SU-DHL-6 (cell line): ENCODE results near the gene MRPS15.

Experiments used
- H2AFZ ChIP-seq: fragments of 200-600 bp; sonication (generic); 2 replicates; pipeline ENCODE4 v1.6.1; 2014; ENCODE audit warnings: low read depth, mild to moderate bottlenecking, moderate library complexity, mixed read lengths, antibody characterized with exemption, low read length; ENCODE audit not compliant: severe bottlenecking
- H3F3A ChIP-seq: fragments of 200-600 bp; shearing (Covaris generic); 2 replicates; pipeline ENCODE4 v1.6.0; 2016; ENCODE audit warnings: antibody characterized with exemption, mild to moderate bottlenecking; ENCODE audit not compliant: insufficient read depth
- H3K27ac ChIP-seq: fragments of 200-600 bp; sonication (generic); 2 replicates; pipeline ENCODE4 v1.5.1; 2016; ENCODE audit warnings: low read depth, mild to moderate bottlenecking, low read length, moderate library complexity, mixed read lengths
- H3K27me3 ChIP-seq: fragments of 200-600 bp; sonication (generic), shearing (Covaris generic); 2 replicates; pipeline ENCODE4 v1.6.0; 2014; ENCODE audit warnings: mild to moderate bottlenecking, low read length
- H3K36me3 ChIP-seq: fragments of 200-600 bp; sonication (generic); 2 replicates; pipeline ENCODE4 v1.6.1; 2014; ENCODE audit warnings: mild to moderate bottlenecking, low read length, mixed read lengths
- H3K4me2 ChIP-seq: fragments of 300-600, 200-600 bp; shearing (Covaris generic), sonication (generic); 2 replicates; pipeline ENCODE4 v1.6.0; 2014; ENCODE audit warnings: low read length, low read depth, mild to moderate bottlenecking; ENCODE audit not compliant: poor library complexity, severe bottlenecking
- H3K4me3 ChIP-seq: fragments of 200-600 bp; sonication (generic); 2 replicates; pipeline ENCODE4 v1.5.1; 2014; ENCODE audit warnings: antibody characterized with exemption, low read length, mild to moderate bottlenecking, mixed read lengths; ENCODE audit not compliant: insufficient read depth, poor library complexity, severe bottlenecking
- H3K79me2 ChIP-seq: fragments of 200-600 bp; sonication (generic); 2 replicates; pipeline ENCODE4 v1.6.1; 2014; ENCODE audit warnings: mild to moderate bottlenecking, low read length, moderate library complexity; ENCODE audit not compliant: insufficient read depth
- H3K9ac ChIP-seq: fragments of 200-600 bp; sonication (generic); 2 replicates; pipeline ENCODE4 v1.7.0; 2014; ENCODE audit warnings: mild to moderate bottlenecking, low read length
- H3K9me2 ChIP-seq: fragments of 200-600 bp; sonication (generic); replicated peaks from 2 replicates; pipeline ENCODE4 v1.6.1; 2014; ENCODE audit warnings: low read length; ENCODE audit not compliant: insufficient read depth
- H3K9me3 ChIP-seq: fragments of 200-600 bp; sonication (generic); 2 replicates; pipeline ENCODE4 v1.6.1; 2014; ENCODE audit warnings: low read length, mixed read lengths; ENCODE audit not compliant: insufficient read depth
- H4K20me1 ChIP-seq: fragments of 200-600 bp; sonication (generic); 2 replicates; pipeline ENCODE4 v1.6.1; 2014; ENCODE audit warnings: low read depth, mild to moderate bottlenecking, antibody characterized with exemption, low read length, moderate library complexity, mixed read lengths
- CTCF ChIP-seq: fragments of 200-600 bp; sonication (generic); IDR thresholded peaks from one replicate; pipeline ENCODE4 v1.5.1; 2017; ENCODE audit warnings: antibody characterized with exemption, mild to moderate bottlenecking, low read length, moderate library complexity; ENCODE audit not compliant: insufficient read depth, poor library complexity, severe bottlenecking
- EZH2phosphoT487 ChIP-seq: fragments of 200-600 bp; sonication (generic), shearing (Covaris generic); conservative IDR thresholded peaks from 2 replicates; pipeline ENCODE4 v1.6.1; 2018; ENCODE audit warnings: mild to moderate bottlenecking, antibody characterized with exemption, low read length, moderate library complexity, mixed read lengths

Gene MRPS15

GRCh38 chr1:36446746-36447145, 17.4 kb downstream of the MRPS15 start:
- Histone ChIP-seq H3K27me3 (no peaks in the 10 kb centered on the region; the same call in 1 of the 2 replicates), H3K4me2 (no peak overlapping the region), H3F3A (peaks cover 3% of the 10 kb centered on the region; the same call in 1 of the 2 replicates), H3K79me2 (no peaks in the 10 kb centered on the region), H3K9ac (no peak overlapping the region), H2AFZ (no peak overlapping the region), H3K36me3 (no peaks in the 10 kb centered on the region), H3K9me2 (no peaks in the 10 kb centered on the region), H3K4me3 (no peak overlapping the region), H3K9me3 (no peaks in the 10 kb centered on the region), H3K27ac (no peak overlapping the region), H4K20me1 (no peaks in the 10 kb centered on the region)
- TF ChIP-seq CTCF (no peak), EZH2phosphoT487 (no peak)

GRCh38 chr1:36446271-36446670, 17.9 kb downstream of the MRPS15 start:
- Histone ChIP-seq H3K4me2 (no peak overlapping the region), H3K9ac (no peak overlapping the region), H4K20me1 (no peaks in the 10 kb centered on the region), H2AFZ (no peak overlapping the region), H3K9me2 (no peaks in the 10 kb centered on the region), H3K27ac (no peak overlapping the region), H3K4me3 (no peak overlapping the region), H3K36me3 (no peaks in the 10 kb centered on the region), H3K27me3 (no peaks in the 10 kb centered on the region; the same call in 1 of the 2 replicates), H3K9me3 (no peaks in the 10 kb centered on the region), H3K79me2 (no peaks in the 10 kb centered on the region), H3F3A (peaks cover 3% of the 10 kb centered on the region; the same call in 1 of the 2 replicates)
- no peak for TF ChIP-seq CTCF
- TF ChIP-seq EZH2phosphoT487: no peak

GRCh38 chr1:36443297-36443696, 20.9 kb downstream of the MRPS15 start:
- Histone ChIP-seq H2AFZ (no peak overlapping the region), H3K9me2 (no peaks in the 10 kb centered on the region), H3K27me3 (no peaks in the 10 kb centered on the region; the same call in 1 of the 2 replicates), H3K36me3 (no peaks in the 10 kb centered on the region), H3K79me2 (no peaks in the 10 kb centered on the region), H3K9ac (no peak overlapping the region), H3K4me3 (no peak overlapping the region), H4K20me1 (no peaks in the 10 kb centered on the region), H3K4me2 (no peak overlapping the region), H3F3A (peaks cover 3% of the 10 kb centered on the region; the same call in 1 of the 2 replicates), H3K27ac (no peak overlapping the region), H3K9me3 (no peaks in the 10 kb centered on the region)
- TF ChIP-seq CTCF (no peak), EZH2phosphoT487 (no peak)
